Calu3 (cell line): ENCODE results near the gene FOXO3. TPM values are rescaled to one million over a fixed set of nuclear protein-coding genes. Genes with fewer than 3 reads are reported as not detected.

Experiments
- BruUV-seq: library from RNA; stranded (reverse); fragments of 400-500 nt; replicated peaks from 2 replicates; lab custom pipeline; 2021; lab: Mats Ljungman, UMichigan
- CTCF ChIA-PET: fragments of 300-600 bp; sonication (Branson Sonifier 250); formaldehyde crosslinking; loops from one replicate; lab custom pipeline; 2022; ENCODE audit warnings: antibody characterized with exemption; lab: Charles Lee
- DNase-seq: peaks from one replicate; pipeline ENCODE4 v3.0.0; 2022
- H3K27ac Mint-ChIP-seq: one replicate; pipeline ENCODE4 v1.8.0; 2022; ENCODE audit warnings: mixed read lengths; ENCODE audit not compliant: unreplicated experiment
- H3K27me3 Mint-ChIP-seq: one replicate; pipeline ENCODE4 v1.8.0; 2022; ENCODE audit warnings: mixed read lengths; ENCODE audit not compliant: unreplicated experiment
- H3K36me3 Mint-ChIP-seq: one replicate; pipeline ENCODE4 v1.8.0; 2022; ENCODE audit warnings: mild to moderate bottlenecking, moderate library complexity, mixed read lengths; ENCODE audit not compliant: insufficient read depth, unreplicated experiment
- H3K4me1 Mint-ChIP-seq: one replicate; pipeline ENCODE4 v1.8.0; 2022; ENCODE audit warnings: mild to moderate bottlenecking, low read depth, mixed read lengths; ENCODE audit not compliant: unreplicated experiment
- H3K4me3 Mint-ChIP-seq: one replicate; pipeline ENCODE4 v1.8.0; 2022; ENCODE audit warnings: mild to moderate bottlenecking, low read depth, moderate library complexity, mixed read lengths; ENCODE audit not compliant: unreplicated experiment
- H3K9me3 Mint-ChIP-seq: one replicate; pipeline ENCODE4 v1.8.0; 2022; ENCODE audit warnings: low read depth, mixed read lengths; ENCODE audit not compliant: unreplicated experiment
- CTCF ChIP-seq: fragments of 200-600 bp; IDR thresholded peaks from one replicate; pipeline ENCODE4 v1.8.0; 2022; ENCODE audit warnings: antibody characterized with exemption; ENCODE audit not compliant: unreplicated experiment
- intact Hi-C: fragments of 100-400 bp; cut with micrococcal nuclease; formaldehyde crosslinking; loops from one replicate; pipeline ENCODE4 v1.10.0; 2022; ENCODE audit not compliant: unreplicated experiment
- total RNA-seq: library from RNA; stranded (reverse); gene quantifications from 2 replicates; pipeline ENCODE4 v1.2.3, GENCODE V29; 2022

The FOXO3 gene
- total RNA-seq, 1 experiment from 2014 or later, result 45.5 TPM

- no peaks in the 10 kb centered on the region for H3K9me3 Mint-ChIP-seq
- intact Hi-C loops, result loop anchor here (5.0 kb wide), 1 partner anchor 238 kb away; no protein-coding TSS in a partner anchor
- H3K27me3 Mint-ChIP-seq, result no peaks in the 10 kb centered on the region
- no peak overlapping the region for H3K27ac Mint-ChIP-seq
- H3K36me3 Mint-ChIP-seq, result no peaks in the 10 kb centered on the region
- CTCF ChIA-PET, result interaction anchor here (1.0 to 1.2 kb wide), 2 partner anchors 252 to 348 kb away, joined by 3 to 5 read pairs; no protein-coding TSS in a partner anchor
- no peak for DNase-seq
- H3K4me3 Mint-ChIP-seq, result no peak overlapping the region
- no TSS peak for BruUV-seq
- H3K4me1 Mint-ChIP-seq, result no peaks in the 10 kb centered on the region
- no peak for TF ChIP-seq CTCF
Measured at GRCh38 chr6:108544606-108545005, 16.1 kb upstream of the FOXO3 start.

GRCh38 chr6:108546079-108547049 is 14.4 kb upstream of the FOXO3 start:
- no peak for DNase-seq
- no peaks in the 10 kb centered on the region for H3K9me3 Mint-ChIP-seq
- no peak for TF ChIP-seq CTCF
- H3K36me3 Mint-ChIP-seq, result no peaks in the 10 kb centered on the region
- no peak overlapping the region for H3K27ac Mint-ChIP-seq
- no TSS peak for BruUV-seq
- intact Hi-C loops, result no loop called here
- CTCF ChIA-PET, result interaction anchor here (0.6 kb wide), 1 partner anchor 533 kb away, joined by 6 read pairs; no protein-coding TSS in a partner anchor
- no peaks in the 10 kb centered on the region for H3K27me3 Mint-ChIP-seq
- no peak overlapping the region for H3K4me3 Mint-ChIP-seq
- no peaks in the 10 kb centered on the region for H3K4me1 Mint-ChIP-seq

GRCh38 chr6:108549241-108549640 is 11.5 kb upstream of the FOXO3 start:
- intact Hi-C loops, result no loop called here

GRCh38 chr6:108549741-108550140 is 11.0 kb upstream of the FOXO3 start:
- CTCF ChIA-PET, result interaction anchor here (0.7 kb wide), 1 partner anchor 96 kb away, joined by 3 read pairs; no protein-coding TSS in a partner anchor
- Mint-ChIP-seq H3K9me3 (no peaks in the 10 kb centered on the region), H3K4me3 (no peak overlapping the region), H3K36me3 (no peaks in the 10 kb centered on the region), H3K27ac (no peak overlapping the region), H3K27me3 (no peaks in the 10 kb centered on the region), H3K4me1 (no peaks in the 10 kb centered on the region)
- intact Hi-C loops, result no loop called here
- no TSS peak for BruUV-seq
- no peak for DNase-seq
- TF ChIP-seq CTCF, result no peak

More at GRCh38 chr6:108549241-108549640, 11.5 kb upstream of the FOXO3 start:
- Mint-ChIP-seq H3K27me3 (no peaks in the 10 kb centered on the region), H3K9me3 (no peaks in the 10 kb centered on the region), H3K36me3 (no peaks in the 10 kb centered on the region), H3K27ac (no peak overlapping the region), H3K4me3 (no peak overlapping the region), H3K4me1 (no peaks in the 10 kb centered on the region)
- no peak for DNase-seq
- CTCF ChIA-PET, result interaction anchor here (0.7 kb wide), 1 partner anchor 97 kb away, joined by 3 read pairs; no protein-coding TSS in a partner anchor
- no peak for TF ChIP-seq CTCF
- no TSS peak for BruUV-seq
